ENCODE measurements around the gene MRPL44. TPM values are rescaled to one million over a fixed set of nuclear protein-coding genes. Genes with fewer than 3 reads are reported as not detected.

MRPL44 gene
- polyA plus RNA-seq, 2 donors: 8.6 to 17.8 TPM

- no peaks in the 10 kb centered on the region for H3K4me1 ChIP-seq (ENCODE audit: control insufficient read depth in 2 of 2, insufficient read depth in 2 of 2, low read length in 1 of 2)
- no peaks in the 10 kb centered on the region for H3K36me3 ChIP-seq (ENCODE audit: control insufficient read depth in 2 of 2, insufficient read depth in 2 of 2, low read length in 1 of 2)
- H3K27me3 ChIP-seq (ENCODE audit: control insufficient read depth in 1 of 2, insufficient read depth in 2 of 2, low read length in 2 of 2): no peaks in the 10 kb centered on the region
- WGBS, 2 donors: 76 to 88% methylated on average over 3 of the region's 3 CpGs
- H3K9me3 ChIP-seq (ENCODE audit: control insufficient read depth in 2 of 2, insufficient read depth in 1 of 2, low read depth in 1 of 2, low read length in 1 of 2): no peaks in the 10 kb centered on the region
- no peak overlapping the region for H3K27ac ChIP-seq (ENCODE audit: low read depth in 2 of 2, low read length in 1 of 2)
- H3K4me3 ChIP-seq (ENCODE audit: low read depth in 1 of 2, low read length in 2 of 2): no peak overlapping the region
Measured at GRCh38 chr2:223922308-223922707, 35.0 kb upstream of the MRPL44 start.

DNA sequence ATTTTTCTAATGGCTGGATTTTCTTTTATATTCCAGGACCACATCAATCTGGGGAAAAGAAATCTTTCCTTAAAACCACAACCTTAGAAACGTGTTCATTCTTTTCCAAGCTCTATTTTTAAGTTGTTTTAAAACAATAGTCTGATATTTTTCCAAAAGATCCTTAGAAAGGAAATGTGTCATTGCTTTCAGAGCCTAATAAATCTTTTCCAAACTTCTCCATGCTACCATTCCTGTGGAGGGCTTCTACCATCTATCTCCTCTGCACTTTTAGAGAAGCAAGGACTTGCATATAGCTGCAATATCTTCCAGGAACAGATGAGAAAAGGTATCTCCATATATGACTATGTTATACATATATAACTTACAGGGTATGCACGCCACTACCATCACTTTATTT lies 33.3 kb upstream of the MRPL44 start:
- no peaks in the 10 kb centered on the region for H3K36me3 ChIP-seq (ENCODE audit: control insufficient read depth in 2 of 2, insufficient read depth in 2 of 2, low read length in 1 of 2)
- H3K27me3 ChIP-seq (ENCODE audit: control insufficient read depth in 1 of 2, insufficient read depth in 2 of 2, low read length in 2 of 2): no peaks in the 10 kb centered on the region
- no peaks in the 10 kb centered on the region for H3K9me3 ChIP-seq (ENCODE audit: control insufficient read depth in 2 of 2, insufficient read depth in 1 of 2, low read depth in 1 of 2, low read length in 1 of 2)
- H3K4me3 ChIP-seq (ENCODE audit: low read depth in 1 of 2, low read length in 2 of 2): no peak overlapping the region
- no peaks in the 10 kb centered on the region for H3K4me1 ChIP-seq (ENCODE audit: control insufficient read depth in 2 of 2, insufficient read depth in 2 of 2, low read length in 1 of 2)
- 61 to 76% methylated on average over 2 of the region's 2 CpGs for WGBS, 2 donors
- H3K27ac ChIP-seq (ENCODE audit: low read depth in 2 of 2, low read length in 1 of 2): no peak overlapping the region

DNA sequence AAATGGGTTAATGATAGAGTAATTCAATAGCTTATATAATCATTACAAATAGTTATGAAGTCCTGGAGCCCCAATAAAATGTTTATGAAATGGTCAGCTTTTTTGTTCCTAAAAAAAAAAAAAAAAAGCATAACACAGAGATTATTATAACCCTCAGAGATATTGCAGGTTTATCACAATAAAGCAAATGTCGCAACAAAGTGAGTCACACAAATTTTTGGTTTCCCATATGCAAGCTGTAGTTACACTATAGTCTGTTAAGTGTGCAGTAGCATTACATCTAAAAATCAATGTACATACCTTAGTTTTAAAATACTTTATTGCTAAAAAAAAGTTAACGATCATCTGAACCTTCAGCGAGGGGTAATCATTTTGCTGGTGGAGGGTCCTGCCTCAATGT lies 32.2 kb upstream of the MRPL44 start:
- Histone ChIP-seq H3K4me1 (ENCODE audit: control insufficient read depth in 2 of 2, insufficient read depth in 2 of 2, low read length in 1 of 2) (no peaks in the 10 kb centered on the region), H3K27me3 (ENCODE audit: control insufficient read depth in 1 of 2, insufficient read depth in 2 of 2, low read length in 2 of 2) (no peaks in the 10 kb centered on the region), H3K9me3 (ENCODE audit: control insufficient read depth in 2 of 2, insufficient read depth in 1 of 2, low read depth in 1 of 2, low read length in 1 of 2) (no peaks in the 10 kb centered on the region), H3K36me3 (ENCODE audit: control insufficient read depth in 2 of 2, insufficient read depth in 2 of 2, low read length in 1 of 2) (no peaks in the 10 kb centered on the region), H3K27ac (ENCODE audit: low read depth in 2 of 2, low read length in 1 of 2) (no peak overlapping the region), H3K4me3 (ENCODE audit: low read depth in 1 of 2, low read length in 2 of 2) (no peak overlapping the region)
- WGBS, 2 donors: 96 to 97% methylated on average over 3 of the region's 3 CpGs

GRCh38 chr2:223928113-223929006 lies 28.9 kb upstream of the MRPL44 start:
- Histone ChIP-seq H3K9me3 (ENCODE audit: control insufficient read depth in 2 of 2, insufficient read depth in 1 of 2, low read depth in 1 of 2, low read length in 1 of 2) (no peaks in the 10 kb centered on the region), H3K27ac (ENCODE audit: low read depth in 2 of 2, low read length in 1 of 2) (no peak overlapping the region), H3K4me3 (ENCODE audit: low read depth in 1 of 2, low read length in 2 of 2) (no peak overlapping the region), H3K36me3 (ENCODE audit: control insufficient read depth in 2 of 2, insufficient read depth in 2 of 2, low read length in 1 of 2) (no peaks in the 10 kb centered on the region), H3K4me1 (ENCODE audit: control insufficient read depth in 2 of 2, insufficient read depth in 2 of 2, low read length in 1 of 2) (peaks cover 3 to 4% of the 10 kb centered on the region in 2 donors), H3K27me3 (ENCODE audit: control insufficient read depth in 1 of 2, insufficient read depth in 2 of 2, low read length in 2 of 2) (no peaks in the 10 kb centered on the region)
- WGBS, 2 donors: 90 to 92% methylated on average over 7 of the region's 7 CpGs

DNA sequence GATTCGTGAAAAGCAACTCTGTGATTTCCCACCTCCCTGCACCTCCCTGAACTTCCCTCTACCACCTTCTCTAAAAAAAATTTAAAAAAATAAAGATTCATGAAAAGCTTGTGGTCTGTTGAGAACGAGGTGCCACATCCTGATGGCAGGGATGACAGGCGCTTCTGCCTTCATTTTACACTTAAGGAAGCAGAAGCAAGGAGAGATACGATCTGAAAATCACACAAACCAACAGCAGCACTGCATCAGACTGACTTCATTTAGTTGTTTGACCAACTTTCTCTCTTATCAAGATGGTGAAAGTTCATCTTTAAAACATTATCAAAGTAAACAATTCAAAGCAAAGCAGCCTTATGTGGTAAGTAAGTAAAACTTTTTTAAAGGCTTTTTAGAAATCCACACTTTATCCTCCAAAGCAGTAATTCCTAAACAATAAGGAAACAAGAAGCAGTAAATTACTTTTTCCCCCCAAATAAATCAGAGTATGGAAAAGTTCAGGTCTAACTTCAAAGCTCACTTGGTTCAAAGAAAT lies 27.6 kb upstream of the MRPL44 start:
- H3K36me3 ChIP-seq (ENCODE audit: control insufficient read depth in 2 of 2, insufficient read depth in 2 of 2, low read length in 1 of 2): no peaks in the 10 kb centered on the region
- 51 to 66% methylated on average over 4 of the region's 4 CpGs for WGBS, 2 donors

DNA sequence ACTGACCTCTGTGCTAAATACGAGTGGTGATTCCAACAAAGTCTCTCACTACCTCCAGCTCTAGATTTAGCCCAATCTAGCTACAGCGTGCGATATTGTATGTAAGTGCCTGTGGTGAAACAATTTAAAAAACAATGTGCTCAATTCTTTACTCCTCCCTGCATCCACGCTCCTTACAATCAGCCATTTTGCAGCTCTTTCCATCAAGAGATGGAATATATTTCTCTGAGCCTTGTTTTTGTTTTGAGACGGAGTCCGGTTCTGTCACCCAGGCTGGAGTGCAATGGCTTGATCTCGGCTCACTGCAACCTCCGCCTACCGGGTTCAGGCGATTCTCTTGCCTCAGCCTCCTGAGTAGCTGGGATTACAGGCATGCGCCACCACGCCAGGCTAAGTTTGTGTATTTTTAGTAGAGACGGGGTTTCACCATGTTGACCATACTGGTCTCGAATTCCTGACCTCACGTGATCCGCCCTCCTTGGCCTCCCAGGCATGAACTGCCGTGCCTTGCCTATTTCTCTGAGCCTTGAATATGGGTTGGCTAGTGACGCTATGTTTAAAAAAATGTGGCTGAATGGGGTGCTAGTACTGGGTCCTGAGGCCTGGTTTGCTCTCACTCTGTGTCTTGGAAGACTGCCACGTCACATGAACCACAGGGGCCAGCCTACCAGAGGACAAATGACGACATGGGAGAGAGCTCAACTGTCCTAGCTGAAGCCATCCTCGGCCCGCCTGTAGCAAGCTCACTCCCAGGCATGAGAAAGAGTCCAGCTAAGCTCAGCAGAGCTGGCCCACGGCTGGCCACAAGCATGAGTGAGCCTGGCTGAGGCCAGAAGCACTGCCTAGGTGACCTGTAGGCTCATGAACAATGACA lies 26.9 kb upstream of the MRPL44 start:
- no peaks in the 10 kb centered on the region for H3K36me3 ChIP-seq (ENCODE audit: control insufficient read depth in 2 of 2, insufficient read depth in 2 of 2, low read length in 1 of 2)
- no peaks in the 10 kb centered on the region for H3K9me3 ChIP-seq (ENCODE audit: control insufficient read depth in 2 of 2, insufficient read depth in 1 of 2, low read depth in 1 of 2, low read length in 1 of 2)
- no peaks in the 10 kb centered on the region for H3K27me3 ChIP-seq (ENCODE audit: control insufficient read depth in 1 of 2, insufficient read depth in 2 of 2, low read length in 2 of 2)
- no peak overlapping the region for H3K4me3 ChIP-seq (ENCODE audit: low read depth in 1 of 2, low read length in 2 of 2)
- peak overlapping the region in 1 of 2 donors; percentile 0 for H3K27ac ChIP-seq (ENCODE audit: low read depth in 2 of 2, low read length in 1 of 2)
- peaks cover 3 to 4% of the 10 kb centered on the region in 2 donors for H3K4me1 ChIP-seq (ENCODE audit: control insufficient read depth in 2 of 2, insufficient read depth in 2 of 2, low read length in 1 of 2)
- WGBS, 2 donors: 80% methylated on average over 23 of the region's 23 CpGs

More for the DNA sequence above, 27.6 kb upstream of the MRPL44 start:
- Histone ChIP-seq H3K9me3 (ENCODE audit: control insufficient read depth in 2 of 2, insufficient read depth in 1 of 2, low read depth in 1 of 2, low read length in 1 of 2) (no peaks in the 10 kb centered on the region), H3K27me3 (ENCODE audit: control insufficient read depth in 1 of 2, insufficient read depth in 2 of 2, low read length in 2 of 2) (no peaks in the 10 kb centered on the region), H3K4me3 (ENCODE audit: low read depth in 1 of 2, low read length in 2 of 2) (no peak overlapping the region), H3K27ac (ENCODE audit: low read depth in 2 of 2, low read length in 1 of 2) (no peak overlapping the region), H3K4me1 (ENCODE audit: control insufficient read depth in 2 of 2, insufficient read depth in 2 of 2, low read length in 1 of 2) (peaks cover 3 to 4% of the 10 kb centered on the region in 2 donors)

DNA sequence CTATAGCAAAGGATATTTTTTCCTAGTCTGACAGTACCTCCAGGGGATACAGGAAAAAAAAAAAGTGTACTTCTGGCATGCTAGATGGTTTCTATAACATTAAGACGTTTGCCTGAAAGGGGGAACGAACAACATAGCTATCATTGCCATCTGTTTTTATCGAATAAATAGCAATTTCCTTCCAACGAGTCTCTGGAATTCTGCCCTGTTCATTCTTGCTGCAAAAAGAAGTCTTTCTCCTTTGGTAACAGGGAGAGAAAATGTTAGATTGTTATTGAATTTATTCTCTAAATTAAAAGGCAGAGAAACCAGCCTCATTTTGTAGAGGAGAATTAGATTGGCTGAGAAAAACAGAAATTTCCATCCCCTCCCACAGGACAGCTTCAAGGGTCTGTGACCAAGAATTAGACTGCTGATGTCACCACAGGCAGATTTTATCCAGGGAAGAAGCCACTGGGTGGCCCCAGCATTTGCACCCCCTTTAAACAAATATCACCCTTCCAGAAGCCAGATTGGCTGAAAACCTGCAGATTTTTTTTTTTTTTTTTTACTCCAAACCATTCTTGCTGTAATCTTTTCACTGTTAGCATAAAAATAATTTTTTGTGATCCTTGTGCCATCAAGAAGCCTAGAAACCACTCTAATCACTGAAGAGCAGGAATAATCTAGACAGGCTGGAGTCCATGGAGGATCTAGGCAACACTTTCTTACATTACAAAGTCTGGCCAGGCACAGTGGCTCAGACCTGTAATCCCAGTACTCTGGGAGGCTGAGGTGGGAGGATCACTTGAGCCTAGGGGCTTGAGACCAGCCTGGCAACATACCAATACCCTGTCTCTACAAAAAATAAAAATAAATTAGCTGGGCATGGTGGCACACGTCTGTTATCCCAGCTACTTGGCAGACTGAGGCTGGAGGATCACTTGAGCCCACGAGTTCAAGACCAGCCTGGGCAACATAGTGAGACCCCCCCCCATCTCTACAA lies 24.2 kb upstream of the MRPL44 start:
- H3K4me3 ChIP-seq (ENCODE audit: low read depth in 1 of 2, low read length in 2 of 2): no peak overlapping the region
- H3K27ac ChIP-seq (ENCODE audit: low read depth in 2 of 2, low read length in 1 of 2): no peak overlapping the region
- H3K27me3 ChIP-seq (ENCODE audit: control insufficient read depth in 1 of 2, insufficient read depth in 2 of 2, low read length in 2 of 2): no peaks in the 10 kb centered on the region
- WGBS, 2 donors: 47 to 53% methylated on average over 6 of the region's 6 CpGs
- no peaks in the 10 kb centered on the region for H3K36me3 ChIP-seq (ENCODE audit: control insufficient read depth in 2 of 2, insufficient read depth in 2 of 2, low read length in 1 of 2)
- peaks cover 3 to 4% of the 10 kb centered on the region in 2 donors for H3K4me1 ChIP-seq (ENCODE audit: control insufficient read depth in 2 of 2, insufficient read depth in 2 of 2, low read length in 1 of 2)
- H3K9me3 ChIP-seq (ENCODE audit: control insufficient read depth in 2 of 2, insufficient read depth in 1 of 2, low read depth in 1 of 2, low read length in 1 of 2): no peaks in the 10 kb centered on the region

DNA sequence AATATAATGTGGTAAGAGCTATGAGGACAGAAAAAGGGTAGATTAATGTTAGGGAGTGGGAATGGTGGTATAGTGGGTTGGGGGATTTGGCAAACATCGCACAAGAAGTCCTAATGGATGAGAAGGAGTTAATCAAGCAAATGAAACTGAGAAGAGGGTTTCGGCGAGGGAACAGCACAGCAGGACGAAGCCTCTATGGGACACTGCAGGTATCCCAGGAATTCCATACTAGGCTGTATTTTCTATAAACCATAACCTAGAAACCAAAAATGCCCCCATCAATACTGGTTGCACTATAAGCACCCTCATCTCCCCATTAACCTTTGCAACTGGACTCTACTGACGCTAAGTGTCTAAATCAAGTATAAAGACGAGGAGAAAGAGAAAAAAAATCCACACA lies 22.4 kb upstream of the MRPL44 start:
- Histone ChIP-seq H3K9me3 (ENCODE audit: control insufficient read depth in 2 of 2, insufficient read depth in 1 of 2, low read depth in 1 of 2, low read length in 1 of 2) (no peaks in the 10 kb centered on the region), H3K36me3 (ENCODE audit: control insufficient read depth in 2 of 2, insufficient read depth in 2 of 2, low read length in 1 of 2) (no peaks in the 10 kb centered on the region), H3K27me3 (ENCODE audit: control insufficient read depth in 1 of 2, insufficient read depth in 2 of 2, low read length in 2 of 2) (no peaks in the 10 kb centered on the region), H3K4me3 (ENCODE audit: low read depth in 1 of 2, low read length in 2 of 2) (no peak overlapping the region), H3K4me1 (ENCODE audit: control insufficient read depth in 2 of 2, insufficient read depth in 2 of 2, low read length in 1 of 2) (peaks cover 3 to 4% of the 10 kb centered on the region in 2 donors), H3K27ac (ENCODE audit: low read depth in 2 of 2, low read length in 1 of 2) (no peak overlapping the region)
- 72 to 78% methylated on average over 6 of the region's 6 CpGs for WGBS, 2 donors
